Hepatocyte (in vitro differentiated cells): Measurements from ENCODE around the gene ITPK1. TPM values are rescaled to one million over a fixed set of nuclear protein-coding genes. Genes with fewer than 3 reads are reported as not detected.

Source experiments
- DNase-seq: peaks from one replicate; pipeline ENCODE4 v3.0.0-alpha.2; 2016; ENCODE audit warnings: low spot score
- H2AFZ ChIP-seq: fragments of 200-600 bp; sonication (generic); 2 replicates; pipeline ENCODE4 v1.6.0; 2016; ENCODE audit warnings: antibody characterized with exemption, mild to moderate bottlenecking
- H3K27ac ChIP-seq: fragments of 200-600 bp; sonication (generic); 2 replicates; pipeline ENCODE4 v1.5.1; 2016; ENCODE audit warnings: mild to moderate bottlenecking
- H3K27me3 ChIP-seq: fragments of 200-600 bp; sonication (generic); 2 replicates; pipeline ENCODE4 v1.6.1; 2016
- H3K36me3 ChIP-seq: fragments of 200-600 bp; sonication (generic); replicated peaks from 2 replicates; pipeline ENCODE4 v1.5.1; 2016; ENCODE audit warnings: low read depth; ENCODE audit not compliant: insufficient read depth
- H3K4me1 ChIP-seq: fragments of 200-600 bp; sonication (generic); 2 replicates; pipeline ENCODE4 v1.5.1; 2016; ENCODE audit warnings: mild to moderate bottlenecking, moderate library complexity; ENCODE audit not compliant: insufficient read depth
- H3K4me2 ChIP-seq: fragments of 200-600 bp; sonication (generic); 2 replicates; pipeline ENCODE4 v1.6.0; 2016
- H3K4me3 ChIP-seq: fragments of 200-600 bp; sonication (generic); 2 replicates; pipeline ENCODE4 v1.5.1; 2016; ENCODE audit warnings: mild to moderate bottlenecking
- H3K79me2 ChIP-seq: fragments of 200-600 bp; sonication (generic); 2 replicates; pipeline ENCODE4 v1.6.0; 2017; ENCODE audit warnings: mild to moderate bottlenecking
- H3K9me2 ChIP-seq: fragments of 200-600 bp; sonication (generic); replicated peaks from 2 replicates; pipeline ENCODE4 v1.6.0; 2017; ENCODE audit warnings: mild to moderate bottlenecking; ENCODE audit not compliant: insufficient read depth
- H3K9me3 ChIP-seq: fragments of 200-600 bp; sonication (generic); 2 replicates; pipeline ENCODE4 v1.5.1; 2016; ENCODE audit warnings: low read depth, mild to moderate bottlenecking
- H4K20me1 ChIP-seq: fragments of 200-600 bp; sonication (generic); 2 replicates; pipeline ENCODE4 v1.6.0; 2016; ENCODE audit warnings: mild to moderate bottlenecking; ENCODE audit not compliant: insufficient read depth, poor library complexity, severe bottlenecking
- CTCF ChIP-seq: fragments of 200-600 bp; sonication (generic); IDR thresholded peaks from 2 replicates; pipeline ENCODE4 v1.5.1; 2016; ENCODE audit warnings: antibody characterized with exemption, mild to moderate bottlenecking; ENCODE audit not compliant: poor library complexity
- EZH2 ChIP-seq: fragments of 200-600 bp; sonication (generic); IDR thresholded peaks from 2 replicates; pipeline ENCODE4 v1.6.1; 2016; ENCODE audit warnings: antibody characterized with exemption, mild to moderate bottlenecking, borderline replicate concordance
- EZH2phosphoT487 ChIP-seq: fragments of 200-600 bp; sonication (generic); IDR thresholded peaks from one replicate; pipeline ENCODE4 v1.6.1; 2018; ENCODE audit warnings: antibody characterized with exemption, mild to moderate bottlenecking, low read depth, moderate library complexity; ENCODE audit not compliant: unreplicated experiment, severe bottlenecking
- WGBS: methylation state at CpG from one replicate; pipeline ENCODE4 v1.1.6; 2016; ENCODE audit warnings: low lambda C conversion rate; ENCODE audit errors: missing lambda C conversion rate; 5-methylcytosine and 5-hydroxymethylcytosine counted together
- polyA plus RNA-seq: library from polyadenylated mRNA; unstranded; fragments of >200 nt; fragmentation: Nextera tagmentation; extraction: Ambion mirVana; gene quantifications from 2 replicates; pipeline ENCODE4 v1.2.1, GENCODE V29; 2016
- total RNA-seq: library from RNA; depleted of rRNA; stranded (reverse); fragments of >200 nt; gene quantifications from 2 replicates; pipeline ENCODE4 v1.2.3, GENCODE V29; 2014

The ITPK1 gene
- total and polyA plus RNA-seq, 2 experiments from 2014 or later = 49.8 to 66.7 TPM

GRCh38 chr14:92964124-92965109 is 151.3 kb downstream of the ITPK1 start:
- WGBS = 80% methylated on average over 12 of the region's 12 CpGs
- peaks cover 20% of the 10 kb centered on the region for H3K4me1 ChIP-seq
- no peaks in the 10 kb centered on the region for H3K9me3 ChIP-seq
- no peak overlapping the region for H3K4me2 ChIP-seq
- H2AFZ ChIP-seq = no peak overlapping the region
- H3K36me3 ChIP-seq = no peaks in the 10 kb centered on the region
- H3K4me3 ChIP-seq = no peak overlapping the region
- H3K9me2 ChIP-seq = no peaks in the 10 kb centered on the region
- H4K20me1 ChIP-seq = no peaks in the 10 kb centered on the region
- peak overlapping the region; percentile 85 for H3K27ac ChIP-seq
- no peak for DNase-seq
- peaks cover 29% of the 10 kb centered on the region for H3K79me2 ChIP-seq
- H3K27me3 ChIP-seq = no peaks in the 10 kb centered on the region
- TF ChIP-seq EZH2 = no peak
- no peak for TF ChIP-seq CTCF
- no peak for TF ChIP-seq EZH2phosphoT487

GRCh38 chr14:92963301-92964123 is 152.2 kb downstream of the ITPK1 start:
- H3K9me2 ChIP-seq = no peaks in the 10 kb centered on the region
- H3K4me3 ChIP-seq = no peak overlapping the region
- H3K4me1 ChIP-seq = peaks cover 27% of the 10 kb centered on the region
- H3K27me3 ChIP-seq = no peaks in the 10 kb centered on the region
- H3K36me3 ChIP-seq = no peaks in the 10 kb centered on the region
- peak overlapping the region; percentile 85 for H3K27ac ChIP-seq
- H3K4me2 ChIP-seq = no peak overlapping the region
- no peaks in the 10 kb centered on the region for H4K20me1 ChIP-seq
- no peak for TF ChIP-seq CTCF
- no peak for TF ChIP-seq EZH2phosphoT487
- TF ChIP-seq EZH2 = no peak
- 67% methylated on average over 14 of the region's 14 CpGs for WGBS
- no peak overlapping the region for H2AFZ ChIP-seq
- no peaks in the 10 kb centered on the region for H3K9me3 ChIP-seq
- H3K79me2 ChIP-seq = peaks cover 29% of the 10 kb centered on the region
- DNase-seq = no peak

GRCh38 chr14:92962831-92963095 is 153.0 kb downstream of the ITPK1 start:
- no peak for TF ChIP-seq CTCF
- no peak for TF ChIP-seq EZH2phosphoT487
- no peak for TF ChIP-seq EZH2
- H2AFZ ChIP-seq = no peak overlapping the region
- WGBS = 88% methylated on average over 11 of the region's 11 CpGs

More at GRCh38 chr14:92962831-92963095, 153.0 kb downstream of the ITPK1 start:
- DNase-seq = no peak
- Histone ChIP-seq H3K4me2 (no peak overlapping the region), H3K27me3 (no peaks in the 10 kb centered on the region), H3K36me3 (no peaks in the 10 kb centered on the region), H3K9me3 (no peaks in the 10 kb centered on the region), H3K27ac (peak overlapping the region; percentile 85), H3K4me1 (peaks cover 27% of the 10 kb centered on the region), H3K79me2 (peaks cover 28% of the 10 kb centered on the region), H4K20me1 (no peaks in the 10 kb centered on the region), H3K9me2 (no peaks in the 10 kb centered on the region), H3K4me3 (no peak overlapping the region)
